Neural progenitor cell (in vitro differentiated cells): ENCODE results near the gene SERP2. TPM values are rescaled to one million over a fixed set of nuclear protein-coding genes. Genes with fewer than 3 reads are reported as not detected.

Experiments
- DNase-seq: peaks from one replicate; pipeline ENCODE4 v3.0.0-alpha.2; 2016; ENCODE audit warnings: low spot score
- H2AFZ ChIP-seq: fragments of 200-600 bp; sonication (generic); replicated peaks from 2 replicates; pipeline ENCODE4 v1.6.1; 2016; ENCODE audit warnings: antibody characterized with exemption
- H3F3A ChIP-seq: fragments of 200-600 bp; sonication (generic); 2 replicates; pipeline ENCODE4 v1.6.1; 2016; ENCODE audit warnings: antibody characterized with exemption, low read depth
- H3K27ac ChIP-seq: fragments of 200-600 bp; sonication (generic); 2 replicates; pipeline ENCODE4 v1.5.1; 2016; ENCODE audit warnings: mild to moderate bottlenecking
- H3K27me3 ChIP-seq: fragments of 200-600 bp; sonication (generic); 2 replicates; pipeline ENCODE4 v1.6.1; 2016; ENCODE audit warnings: mild to moderate bottlenecking, moderate library complexity
- H3K36me3 ChIP-seq: fragments of 200-600 bp; sonication (generic); 2 replicates; pipeline ENCODE4 v1.5.1; 2016
- H3K4me1 ChIP-seq: fragments of 200-600 bp; sonication (generic); 2 replicates; pipeline ENCODE4 v1.6.1; 2016; ENCODE audit warnings: mixed run types
- H3K4me2 ChIP-seq: fragments of 200-600 bp; sonication (generic); 2 replicates; pipeline ENCODE4 v1.6.1; 2016
- H3K4me3 ChIP-seq: fragments of 200-600 bp; sonication (generic); 2 replicates; pipeline ENCODE4 v1.5.1; 2016
- H3K79me2 ChIP-seq: fragments of 200-600 bp; sonication (generic); 2 replicates; pipeline ENCODE4 v1.6.1; 2016; ENCODE audit warnings: low read depth
- H3K9ac ChIP-seq: fragments of 200-600 bp; sonication (generic); 2 replicates; pipeline ENCODE4 v1.6.1; 2016
- H3K9me3 ChIP-seq: fragments of 200-600 bp; sonication (generic); 2 replicates; pipeline ENCODE4 v1.5.1; 2016; ENCODE audit warnings: low read depth
- H4K20me1 ChIP-seq: fragments of 200-600 bp; sonication (generic); 2 replicates; pipeline ENCODE4 v1.6.1; 2016; ENCODE audit warnings: low read depth
- H3K27ac Mint-ChIP-seq: 3 replicates; pipeline ENCODE4 v1.8.0; 2021; ENCODE audit warnings: mixed read lengths
- H3K27me3 Mint-ChIP-seq: 2 replicates; pipeline ENCODE4 v1.8.0; 2022; ENCODE audit warnings: low read depth, mild to moderate bottlenecking, inconsistent platforms, moderate library complexity, mixed read lengths; ENCODE audit not compliant: insufficient read depth
- H3K36me3 Mint-ChIP-seq: 3 replicates; pipeline ENCODE4 v1.8.0; 2021; ENCODE audit warnings: mixed read lengths
- H3K4me1 Mint-ChIP-seq: 3 replicates; pipeline ENCODE4 v1.8.0; 2021; ENCODE audit warnings: mixed read lengths
- H3K4me3 Mint-ChIP-seq: 3 replicates; pipeline ENCODE4 v1.8.0; 2021; ENCODE audit warnings: mild to moderate bottlenecking, moderate library complexity, mixed read lengths
- H3K9me3 Mint-ChIP-seq: 3 replicates; pipeline ENCODE4 v1.8.0; 2020; ENCODE audit warnings: mixed read lengths
- EZH2 ChIP-seq: fragments of 200-600 bp; sonication (generic); IDR thresholded peaks from 2 replicates; pipeline ENCODE4 v1.6.1; 2017; ENCODE audit warnings: antibody characterized with exemption, mild to moderate bottlenecking, moderate library complexity
- EZH2phosphoT487 ChIP-seq: fragments of 200-600 bp; sonication (generic); IDR thresholded peaks from 2 replicates; pipeline ENCODE4 v1.6.1; 2017; ENCODE audit warnings: antibody characterized with exemption
- total RNA-seq: library from RNA; depleted of rRNA; stranded (reverse); fragments of >200 nt; gene quantifications from 2 replicates; pipeline ENCODE4 v1.2.3, GENCODE V29; 2015; ENCODE audit warnings: low replicate concordance
- TF ChIP-seq, protein P1 (sequence below): fragments of 200-600 bp; sonication (generic); IDR thresholded peaks from 2 replicates; pipeline ENCODE4 v1.5.1; 2017; ENCODE audit warnings: antibody characterized with exemption, mild to moderate bottlenecking

The SERP2 gene
- total RNA-seq, 1 donor from 2014 or later = 8.1 TPM

GRCh38 chr13:44365008-44365407 lies 8.6 kb upstream of the SERP2 start:
- TF ChIP-seq EZH2phosphoT487 (no peak), EZH2 (no peak)
- TF ChIP-seq, protein P1, sequence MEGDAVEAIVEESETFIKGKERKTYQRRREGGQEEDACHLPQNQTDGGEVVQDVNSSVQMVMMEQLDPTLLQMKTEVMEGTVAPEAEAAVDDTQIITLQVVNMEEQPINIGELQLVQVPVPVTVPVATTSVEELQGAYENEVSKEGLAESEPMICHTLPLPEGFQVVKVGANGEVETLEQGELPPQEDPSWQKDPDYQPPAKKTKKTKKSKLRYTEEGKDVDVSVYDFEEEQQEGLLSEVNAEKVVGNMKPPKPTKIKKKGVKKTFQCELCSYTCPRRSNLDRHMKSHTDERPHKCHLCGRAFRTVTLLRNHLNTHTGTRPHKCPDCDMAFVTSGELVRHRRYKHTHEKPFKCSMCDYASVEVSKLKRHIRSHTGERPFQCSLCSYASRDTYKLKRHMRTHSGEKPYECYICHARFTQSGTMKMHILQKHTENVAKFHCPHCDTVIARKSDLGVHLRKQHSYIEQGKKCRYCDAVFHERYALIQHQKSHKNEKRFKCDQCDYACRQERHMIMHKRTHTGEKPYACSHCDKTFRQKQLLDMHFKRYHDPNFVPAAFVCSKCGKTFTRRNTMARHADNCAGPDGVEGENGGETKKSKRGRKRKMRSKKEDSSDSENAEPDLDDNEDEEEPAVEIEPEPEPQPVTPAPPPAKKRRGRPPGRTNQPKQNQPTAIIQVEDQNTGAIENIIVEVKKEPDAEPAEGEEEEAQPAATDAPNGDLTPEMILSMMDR = no peak
- Histone ChIP-seq H3K9ac (no peak overlapping the region), H3F3A (no peaks in the 10 kb centered on the region), H3K27ac (no peak overlapping the region), H4K20me1 (no peaks in the 10 kb centered on the region), H3K4me1 (peaks cover 17% of the 10 kb centered on the region), H3K4me2 (peak overlapping the region; percentile 29), H3K9me3 (no peaks in the 10 kb centered on the region), H2AFZ (no peak overlapping the region), H3K4me3 (no peak overlapping the region), H3K27me3 (no peaks in the 10 kb centered on the region), H3K36me3 (no peaks in the 10 kb centered on the region), H3K79me2 (no peaks in the 10 kb centered on the region)
- Mint-ChIP-seq H3K4me3 (no peak overlapping the region), H3K36me3 (no peaks in the 10 kb centered on the region), H3K4me1 (peaks cover 39% of the 10 kb centered on the region), H3K9me3 (peaks cover 6% of the 10 kb centered on the region), H3K27me3 (peaks cover 7% of the 10 kb centered on the region), H3K27ac (no peak overlapping the region)
- DNase-seq = no peak

GRCh38 chr13:44365899-44366298 lies 7.7 kb upstream of the SERP2 start:
- Histone ChIP-seq H3F3A (no peaks in the 10 kb centered on the region), H3K4me3 (no peak overlapping the region), H3K79me2 (no peaks in the 10 kb centered on the region), H3K4me2 (no peak overlapping the region), H3K4me1 (peaks cover 17% of the 10 kb centered on the region), H3K9ac (no peak overlapping the region), H2AFZ (no peak overlapping the region), H3K9me3 (no peaks in the 10 kb centered on the region), H3K27me3 (no peaks in the 10 kb centered on the region), H3K27ac (no peak overlapping the region), H3K36me3 (no peaks in the 10 kb centered on the region), H4K20me1 (no peaks in the 10 kb centered on the region)
- Mint-ChIP-seq H3K9me3 (peaks cover 6% of the 10 kb centered on the region), H3K27me3 (peaks cover 7% of the 10 kb centered on the region), H3K4me1 (peaks cover 39% of the 10 kb centered on the region), H3K4me3 (no peak overlapping the region), H3K36me3 (no peaks in the 10 kb centered on the region), H3K27ac (no peak overlapping the region)
- TF ChIP-seq, protein P1 = no peak
- TF ChIP-seq EZH2 (no peak), EZH2phosphoT487 (no peak)
- no peak for DNase-seq

GRCh38 chr13:44368062-44368591 lies 5.5 kb upstream of the SERP2 start:
- no peak for DNase-seq
- Mint-ChIP-seq H3K9me3 (peaks cover 2% of the 10 kb centered on the region), H3K36me3 (no peaks in the 10 kb centered on the region), H3K4me1 (peaks cover 50% of the 10 kb centered on the region), H3K27me3 (peaks cover 25% of the 10 kb centered on the region), H3K27ac (no peak overlapping the region), H3K4me3 (no peak overlapping the region)
- Histone ChIP-seq H3K27me3 (no peaks in the 10 kb centered on the region), H3K4me3 (no peak overlapping the region), H3K9me3 (no peaks in the 10 kb centered on the region), H3K4me2 (no peak overlapping the region), H2AFZ (no peak overlapping the region), H3K79me2 (peaks cover 5% of the 10 kb centered on the region), H4K20me1 (no peaks in the 10 kb centered on the region), H3K4me1 (peaks cover 22% of the 10 kb centered on the region), H3K27ac (no peak overlapping the region), H3F3A (no peaks in the 10 kb centered on the region), H3K9ac (no peak overlapping the region), H3K36me3 (no peaks in the 10 kb centered on the region)
- TF ChIP-seq EZH2phosphoT487 (no peak), EZH2 (no peak)
- TF ChIP-seq, protein P1 = no peak
